K562 (cell line): ENCODE data around the gene DAZAP1. TPM values are rescaled to one million over a fixed set of nuclear protein-coding genes. Genes with fewer than 3 reads are reported as not detected.
A peak's percentile ranks its signal among the peaks of the same experiment; 100 is the strongest.

Experiments used
- ATAC-seq: fragments of 200-7000 bp; cut with Tn5 transposase; 3 replicates; pipeline ENCODE4 v1.9.1; 2020; ENCODE audit warnings: moderate library complexity
- BruUV-seq: library from RNA; stranded (reverse); fragments of 400-500 nt; replicated peaks from 2 replicates; lab custom pipeline; 2021; lab: Mats Ljungman, UMichigan
- CTCF ChIA-PET: fragments of 300-600 bp; formaldehyde crosslinking; extraction: SDS; loops from one replicate; lab custom pipeline; 2021; ENCODE audit warnings: low intra/inter-chr PET ratio; lab: Yijun Ruan, JAX
- POLR2A ChIA-PET: fragments of 300-600, 350-650 bp; sonication (Branson Sonifier 250); formaldehyde crosslinking; extraction: SDS; loops from one replicate; lab custom pipeline; 2021; ENCODE audit warnings: antibody characterized with exemption, inconsistent platforms; lab: Yijun Ruan, JAX
- DNase-seq, 4 experiments: peaks; one replicate each; pipeline versions ENCODE4 v3.0.0 to v3.0.0-alpha.2; 2011 to 2018; ENCODE audit warnings: low spot score in 3 of 4, mixed read lengths in 3 of 4; ENCODE audit errors: extremely low read depth in 1 of 4
- FAIRE-seq: peaks from 2 replicates; lab custom pipeline; 2011; peaks lifted over from hg19 to GRCh38; lab: Jason Lieb, UNC
- H2AFZ ChIP-seq: 2 replicates; pipeline ENCODE4 v1.6.0; 2011; ENCODE audit warnings: low read depth, low read length, control low read depth, inconsistent platforms
- H3K27ac ChIP-seq: fragments of 200-600 bp; 3 replicates; pipeline ENCODE4 v1.8.0; 2011; ENCODE audit warnings: low read depth, mild to moderate bottlenecking, control low read depth, inconsistent platforms, low read length, moderate library complexity, mixed read lengths; ENCODE audit errors: extremely low read depth
- H3K27me3 ChIP-seq, 2 experiments: fragments of 300-600 bp in 1 of 2; 2 replicates in 1 of 2; 3 replicates in 1 of 2; pipeline versions ENCODE4 v1.6.0 to v1.8.0; 2011; ENCODE audit warnings: inconsistent platforms in 2 of 2, low read length in 2 of 2, mild to moderate bottlenecking in 1 of 2, mixed read lengths in 1 of 2, moderate library complexity in 1 of 2; ENCODE audit not compliant: control insufficient read depth in 2 of 2, insufficient read depth in 2 of 2
- H3K36me3 ChIP-seq: fragments of 300-600 bp; 3 replicates; pipeline ENCODE4 v1.8.0; 2011; ENCODE audit warnings: mild to moderate bottlenecking, low read length, inconsistent platforms; ENCODE audit not compliant: control insufficient read depth, insufficient read depth
- H3K4me1 ChIP-seq, 2 experiments: fragments of 200-600 bp in 1 of 2; replicated peaks in 1 of 2; 2 replicates in 1 of 2; 3 replicates in 1 of 2; pipeline versions ENCODE4 v1.5.1 to v1.8.0; 2011; ENCODE audit warnings: inconsistent platforms in 2 of 2, low read length in 2 of 2, mild to moderate bottlenecking in 1 of 2, mixed read lengths in 1 of 2, moderate library complexity in 1 of 2; ENCODE audit not compliant: control insufficient read depth in 2 of 2, insufficient read depth in 2 of 2
- H3K4me2 ChIP-seq: 2 replicates; pipeline ENCODE4 v1.6.1; 2011; ENCODE audit warnings: low read length, control low read depth, inconsistent platforms, mixed read lengths; ENCODE audit not compliant: insufficient read depth
- H3K4me3 ChIP-seq: fragments of 200-600 bp; sonication (generic), shearing (Covaris generic); 2 replicates; pipeline ENCODE4 v1.5.1; 2016; ENCODE audit warnings: control low read depth, inconsistent platforms
- H3K79me2 ChIP-seq: fragments of 200-600 bp; 3 replicates; pipeline ENCODE4 v1.8.0; 2011; ENCODE audit warnings: low read length, inconsistent platforms; ENCODE audit not compliant: control insufficient read depth, insufficient read depth
- H3K9ac ChIP-seq, 2 experiments: 2 replicates each; pipeline versions ENCODE4 v1.6.0 to v1.6.1; 2011; ENCODE audit warnings: low read depth in 2 of 2, low read length in 2 of 2, control low read depth in 1 of 2, inconsistent platforms in 1 of 2, mild to moderate bottlenecking in 1 of 2, mixed read lengths in 1 of 2; ENCODE audit not compliant: insufficient read depth in 1 of 2
- H3K9me1 ChIP-seq: one replicate; pipeline ENCODE4 v1.6.0; 2011; ENCODE audit warnings: inconsistent platforms, mild to moderate bottlenecking, low read length, moderate library complexity; ENCODE audit not compliant: control insufficient read depth, insufficient read depth
- H3K9me3 ChIP-seq: replicated peaks from 2 replicates; pipeline ENCODE4 v1.5.1; 2011; ENCODE audit warnings: low read depth, low read length, inconsistent platforms; ENCODE audit not compliant: control insufficient read depth, insufficient read depth
- H4K20me1 ChIP-seq: replicated peaks from 2 replicates; pipeline ENCODE4 v1.6.1; 2011; ENCODE audit warnings: low read length, inconsistent platforms, mixed read lengths; ENCODE audit not compliant: control insufficient read depth, insufficient read depth
- LCOR ChIP-seq: sonication (generic); formaldehyde crosslinking; IDR thresholded peaks from 2 replicates; pipeline ENCODE4 v1.8.0; 2022; ENCODE audit warnings: mild to moderate bottlenecking, missing genetic modification reagents
- NFIX ChIP-seq: fragments of 250-450 bp; sonication (Bioruptor Pico); IDR thresholded peaks from 2 replicates; pipeline ENCODE4 v1.4.0; 2020; ENCODE audit warnings: low read depth, mild to moderate bottlenecking, moderate library complexity
- POLR2G ChIP-seq: fragments of 200-400 bp; formaldehyde crosslinking; IDR thresholded peaks from 2 replicates; pipeline ENCODE4 v1.6.1; 2017; ENCODE audit warnings: low read depth, mild to moderate bottlenecking, antibody characterized with exemption, low read length, moderate library complexity
- RBFOX2 ChIP-seq: fragments of 200-400 bp; formaldehyde crosslinking; IDR thresholded peaks from 2 replicates; pipeline ENCODE4 v1.6.1; 2017; ENCODE audit warnings: low read depth, mild to moderate bottlenecking, low read length, moderate library complexity
- RBM15 ChIP-seq: fragments of 200-400 bp; formaldehyde crosslinking; IDR thresholded peaks from 2 replicates; pipeline ENCODE4 v1.6.1; 2018; ENCODE audit warnings: mild to moderate bottlenecking, low read length, moderate library complexity; ENCODE audit not compliant: insufficient read depth
- RBM22 ChIP-seq: fragments of 200-400 bp; formaldehyde crosslinking; IDR thresholded peaks from 2 replicates; pipeline ENCODE4 v1.6.1; 2018; ENCODE audit warnings: low read length, low read depth; ENCODE audit not compliant: poor library complexity, severe bottlenecking
- TEAD4 ChIP-seq, 2 experiments: sonication (generic) in 1 of 2; formaldehyde crosslinking in 1 of 2; IDR thresholded peaks; 2 replicates each; pipeline versions ENCODE4 v1.6.1 to v1.8.0; 2012 to 2022; ENCODE audit warnings: borderline replicate concordance in 1 of 2, inconsistent platforms in 1 of 2, low read length in 1 of 2, mild to moderate bottlenecking in 1 of 2, missing genetic modification reagents in 1 of 2
- ZNF143 ChIP-seq: sonication (generic); formaldehyde crosslinking; IDR thresholded peaks from 2 replicates; pipeline ENCODE4 v1.9.0; 2022; ENCODE audit warnings: mild to moderate bottlenecking, missing genetic modification reagents
- WGBS: fragments of 100-300 bp; shearing (Covaris generic); methylation state at CpG from one replicate; pipeline ENCODE4 v1.1.6; 2016; ENCODE audit warnings: low coverage, mixed read lengths; ENCODE audit not compliant: insufficient coverage; ENCODE audit errors: missing lambda C conversion rate; 5-methylcytosine and 5-hydroxymethylcytosine counted together
- in situ Hi-C: fragments of 300-500 bp; cut with MboI; formaldehyde crosslinking; loops from 4 replicates; pipeline ENCODE4 v1.15.0; 2018; ENCODE audit warnings: inconsistent platforms, mixed read lengths
- intact Hi-C: fragments of 100-400 bp; cut with micrococcal nuclease; formaldehyde crosslinking; loops from 2 replicates; pipeline ENCODE4 v1.14.2; 2022
- polyA plus RNA-seq, 8 experiments: library from polyadenylated mRNA; depleted of rRNA in 4 of 8; stranded (reverse) in 5 of 8; unstranded in 3 of 8; fragments of >200 nt; fragmentation: Nextera tagmentation in 2 of 8; fragmentation: Illumina TruSeq in 1 of 8; extraction: Ambion mirVana in 2 of 8; extraction: Trizol in 1 of 8; gene quantifications; 2 replicates each; pipeline versions ENCODE4 v1.2.1 to v1.2.3, GENCODE V29; 2011 to 2014; ENCODE audit warnings: inconsistent platforms in 1 of 8, missing spikeins in 1 of 8
- total RNA-seq, 7 experiments: library from RNA; depleted of rRNA in 6 of 7; stranded (reverse); fragments of >200 nt in 6 of 7; fragmentation: Illumina TruSeq in 2 of 7; extraction: Trizol in 2 of 7; gene quantifications; 2 replicates each; pipeline versions ENCODE4 v1.2.1 to v1.2.3, GENCODE V29; 2011 to 2021; ENCODE audit warnings: low replicate concordance in 1 of 7
- TF ChIP-seq, protein P1 (sequence below): conservative IDR thresholded peaks from 2 replicates; pipeline ENCODE4 v1.6.1; 2011; ENCODE audit warnings: low read depth, mild to moderate bottlenecking, low read length; ENCODE audit not compliant: control insufficient read depth
- TF ChIP-seq, protein P2 (sequence below): fragments of 450-650 bp; IDR thresholded peaks from one replicate; pipeline ENCODE4 v1.6.1; 2018; ENCODE audit warnings: mild to moderate bottlenecking, moderate library complexity; ENCODE audit not compliant: partially characterized antibody
- TF ChIP-seq, protein P3 (sequence below): fragments of 250-450 bp; sonication (Bioruptor Pico); IDR thresholded peaks from 2 replicates; pipeline ENCODE4 v1.9.0; 2021; ENCODE audit warnings: mild to moderate bottlenecking, inconsistent platforms
- TF ChIP-seq, protein P4 (sequence below): fragments of 250-450 bp; sonication (Bioruptor Pico); IDR thresholded peaks from 2 replicates; pipeline ENCODE4 v1.5.0; 2020; ENCODE audit warnings: mild to moderate bottlenecking, borderline replicate concordance

The DAZAP1 gene
- total and polyA plus RNA-seq, 9 of the 15 experiments (the other 6 are each of a cell fraction or from before 2014, with no cell fraction given), result 10.8 to 289 (median 142) TPM

DNA sequence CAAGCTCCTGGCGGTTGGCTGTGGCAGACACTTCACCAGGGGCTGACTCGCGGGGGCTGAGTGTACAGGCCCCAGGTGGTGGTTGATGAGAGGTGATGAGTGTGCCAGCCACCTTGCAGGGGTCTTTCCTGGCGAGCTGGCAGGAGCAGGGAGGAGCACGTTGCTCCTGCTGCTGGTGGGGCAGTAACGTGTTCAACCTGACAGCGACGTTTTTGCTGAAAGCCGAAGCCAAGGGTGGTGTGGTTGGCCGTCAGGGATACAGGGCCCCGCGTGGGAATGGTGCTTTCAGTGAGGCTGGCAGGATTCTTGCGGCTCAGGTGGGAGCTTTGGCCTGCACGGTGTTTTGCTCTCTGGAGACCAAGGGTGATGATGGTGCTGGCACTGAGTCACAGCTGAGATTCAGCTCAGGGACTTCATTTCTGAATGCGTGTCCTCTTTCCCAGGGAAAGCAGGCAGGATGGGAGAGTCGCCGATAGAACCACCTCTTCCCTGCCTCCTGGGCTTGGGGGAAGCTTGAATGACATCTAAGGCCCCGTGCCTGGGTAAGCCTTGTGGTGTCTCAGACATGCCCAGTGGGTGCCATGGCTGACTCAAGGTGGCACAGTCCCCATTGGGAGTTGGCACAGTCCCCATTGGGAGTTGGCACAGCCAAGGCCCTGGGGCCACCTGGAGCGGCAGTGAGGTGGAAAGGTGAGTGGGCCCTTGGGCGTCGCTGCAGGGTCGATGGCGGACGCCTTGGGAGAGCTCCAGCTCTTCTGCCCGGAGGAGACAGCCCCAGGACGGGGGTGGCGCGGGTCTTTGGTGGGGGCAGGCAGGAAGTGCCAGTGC, 8.8 kb downstream of the DAZAP1 start:
- TF ChIP-seq LCOR (CRISPR knock-in tag) (no peak), RBFOX2 (peak; percentile 30; the same call in 1 of the 2 replicates), RBM15 (no peak), NFIX (CRISPR knock-in tag) (no peak), RBM22 (peak; percentile 12), TEAD4 (IDR thresholded peaks at IDR 0.05; ENCODE audit: low read length) (no peak), TEAD4 (CRISPR knock-in tag; IDR thresholded peaks at IDR 0.05; ENCODE audit: borderline replicate concordance) (0 out of 2 replicates have a peak, but pooled peaks have one; percentile 57), ZNF143 (CRISPR knock-in tag) (peak; percentile 26; the same call in 1 of the 2 replicates), POLR2G (peak; percentile 61)
- TF ChIP-seq, protein P1, sequence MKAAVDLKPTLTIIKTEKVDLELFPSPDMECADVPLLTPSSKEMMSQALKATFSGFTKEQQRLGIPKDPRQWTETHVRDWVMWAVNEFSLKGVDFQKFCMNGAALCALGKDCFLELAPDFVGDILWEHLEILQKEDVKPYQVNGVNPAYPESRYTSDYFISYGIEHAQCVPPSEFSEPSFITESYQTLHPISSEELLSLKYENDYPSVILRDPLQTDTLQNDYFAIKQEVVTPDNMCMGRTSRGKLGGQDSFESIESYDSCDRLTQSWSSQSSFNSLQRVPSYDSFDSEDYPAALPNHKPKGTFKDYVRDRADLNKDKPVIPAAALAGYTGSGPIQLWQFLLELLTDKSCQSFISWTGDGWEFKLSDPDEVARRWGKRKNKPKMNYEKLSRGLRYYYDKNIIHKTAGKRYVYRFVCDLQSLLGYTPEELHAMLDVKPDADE, result 0 out of 2 replicates have a peak, but pooled peaks have one; percentile 32
- TF ChIP-seq, protein P2, sequence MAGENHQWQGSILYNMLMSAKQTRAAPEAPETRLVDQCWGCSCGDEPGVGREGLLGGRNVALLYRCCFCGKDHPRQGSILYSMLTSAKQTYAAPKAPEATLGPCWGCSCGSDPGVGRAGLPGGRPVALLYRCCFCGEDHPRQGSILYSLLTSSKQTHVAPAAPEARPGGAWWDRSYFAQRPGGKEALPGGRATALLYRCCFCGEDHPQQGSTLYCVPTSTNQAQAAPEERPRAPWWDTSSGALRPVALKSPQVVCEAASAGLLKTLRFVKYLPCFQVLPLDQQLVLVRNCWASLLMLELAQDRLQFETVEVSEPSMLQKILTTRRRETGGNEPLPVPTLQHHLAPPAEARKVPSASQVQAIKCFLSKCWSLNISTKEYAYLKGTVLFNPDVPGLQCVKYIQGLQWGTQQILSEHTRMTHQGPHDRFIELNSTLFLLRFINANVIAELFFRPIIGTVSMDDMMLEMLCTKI, result no peak
- TF ChIP-seq, protein P3, sequence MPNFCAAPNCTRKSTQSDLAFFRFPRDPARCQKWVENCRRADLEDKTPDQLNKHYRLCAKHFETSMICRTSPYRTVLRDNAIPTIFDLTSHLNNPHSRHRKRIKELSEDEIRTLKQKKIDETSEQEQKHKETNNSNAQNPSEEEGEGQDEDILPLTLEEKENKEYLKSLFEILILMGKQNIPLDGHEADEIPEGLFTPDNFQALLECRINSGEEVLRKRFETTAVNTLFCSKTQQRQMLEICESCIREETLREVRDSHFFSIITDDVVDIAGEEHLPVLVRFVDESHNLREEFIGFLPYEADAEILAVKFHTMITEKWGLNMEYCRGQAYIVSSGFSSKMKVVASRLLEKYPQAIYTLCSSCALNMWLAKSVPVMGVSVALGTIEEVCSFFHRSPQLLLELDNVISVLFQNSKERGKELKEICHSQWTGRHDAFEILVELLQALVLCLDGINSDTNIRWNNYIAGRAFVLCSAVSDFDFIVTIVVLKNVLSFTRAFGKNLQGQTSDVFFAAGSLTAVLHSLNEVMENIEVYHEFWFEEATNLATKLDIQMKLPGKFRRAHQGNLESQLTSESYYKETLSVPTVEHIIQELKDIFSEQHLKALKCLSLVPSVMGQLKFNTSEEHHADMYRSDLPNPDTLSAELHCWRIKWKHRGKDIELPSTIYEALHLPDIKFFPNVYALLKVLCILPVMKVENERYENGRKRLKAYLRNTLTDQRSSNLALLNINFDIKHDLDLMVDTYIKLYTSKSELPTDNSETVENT (CRISPR knock-in tag), result 0 out of 2 replicates have a peak, but pooled peaks have one; percentile 26
- TF ChIP-seq, protein P4, sequence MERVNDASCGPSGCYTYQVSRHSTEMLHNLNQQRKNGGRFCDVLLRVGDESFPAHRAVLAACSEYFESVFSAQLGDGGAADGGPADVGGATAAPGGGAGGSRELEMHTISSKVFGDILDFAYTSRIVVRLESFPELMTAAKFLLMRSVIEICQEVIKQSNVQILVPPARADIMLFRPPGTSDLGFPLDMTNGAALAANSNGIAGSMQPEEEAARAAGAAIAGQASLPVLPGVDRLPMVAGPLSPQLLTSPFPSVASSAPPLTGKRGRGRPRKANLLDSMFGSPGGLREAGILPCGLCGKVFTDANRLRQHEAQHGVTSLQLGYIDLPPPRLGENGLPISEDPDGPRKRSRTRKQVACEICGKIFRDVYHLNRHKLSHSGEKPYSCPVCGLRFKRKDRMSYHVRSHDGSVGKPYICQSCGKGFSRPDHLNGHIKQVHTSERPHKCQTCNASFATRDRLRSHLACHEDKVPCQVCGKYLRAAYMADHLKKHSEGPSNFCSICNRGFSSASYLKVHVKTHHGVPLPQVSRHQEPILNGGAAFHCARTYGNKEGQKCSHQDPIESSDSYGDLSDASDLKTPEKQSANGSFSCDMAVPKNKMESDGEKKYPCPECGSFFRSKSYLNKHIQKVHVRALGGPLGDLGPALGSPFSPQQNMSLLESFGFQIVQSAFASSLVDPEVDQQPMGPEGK, result no peak
- Histone ChIP-seq H3K9me1 (peaks cover 18% of the 10 kb centered on the region), H3K79me2 (peaks cover 94% of the 10 kb centered on the region), H3K36me3 (peaks cover 91% of the 10 kb centered on the region; the same call in 2 of the 3 replicates), H2AFZ (no peak overlapping the region), H4K20me1 (peaks cover 66% of the 10 kb centered on the region), H3K4me1 (peaks cover 24 to 64% of the 10 kb centered on the region in 2 experiments), H3K9ac (peak overlapping the region; percentile 50 to 82; a peak in 3 of 4 replicates), H3K4me3 (no peak overlapping the region), H3K27ac (peak overlapping the region; percentile 76), H3K4me2 (peak overlapping the region; percentile 61), H3K27me3 (no peaks in the 10 kb centered on the region), H3K9me3 (no peaks in the 10 kb centered on the region)
- BruUV-seq, result no TSS peak
- ATAC-seq (no peak), DNase-seq (no peak), FAIRE-seq (no peak)
- 90% methylated on average over 22 of the region's 28 CpGs for WGBS
- in situ Hi-C loops (no loop called here), intact Hi-C loops (no loop called here)
- ChIA-PET POLR2A (interaction anchor here (0.7 to 7.4 kb wide), 6 partner anchors 8 to 26 kb away, joined by 3 to 52 read pairs (median 4); no protein-coding TSS in a partner anchor), CTCF (no interaction called here)
